ENCODE data around the gene CCL5. TPM values are rescaled to one million over a fixed set of nuclear protein-coding genes. Genes with fewer than 3 reads are reported as not detected.

CCL5 gene
- total RNA-seq, 2 experiments from 2014 or later, result 156 to 158 TPM

DNA sequence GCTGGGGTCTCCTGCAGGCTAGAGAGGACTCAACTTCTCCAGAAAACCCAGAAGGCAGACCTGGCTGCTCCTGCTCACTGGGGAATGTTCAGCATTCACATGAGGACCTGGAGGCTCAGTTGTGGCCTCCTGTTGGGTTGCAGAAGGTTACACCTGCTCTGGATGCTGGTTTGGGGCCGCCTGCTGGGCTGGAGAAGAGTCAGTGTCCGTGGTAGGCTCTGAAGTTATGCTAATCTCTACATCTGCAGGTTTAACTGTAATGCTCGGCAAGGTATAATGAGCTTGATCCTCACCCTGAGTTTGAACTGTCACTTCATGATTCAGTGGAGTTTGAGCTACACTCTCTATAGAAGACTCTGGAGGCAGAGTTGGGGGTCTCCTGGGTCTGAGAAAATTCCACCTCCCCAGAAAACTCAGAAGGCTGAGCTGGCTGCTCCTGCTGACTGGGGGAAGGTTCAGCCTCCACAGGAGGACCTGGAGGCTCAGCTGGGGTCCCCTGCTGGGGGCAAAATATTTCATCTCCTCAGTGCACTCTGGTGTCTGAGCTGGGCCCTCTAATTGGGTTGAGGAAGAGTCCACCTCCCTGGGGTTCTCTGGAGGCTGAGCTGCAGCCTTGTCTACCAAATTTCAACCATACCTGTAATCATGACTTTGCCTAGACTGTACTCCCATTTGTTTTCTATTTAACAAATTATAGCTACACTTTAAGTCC, 26.9 kb upstream of the CCL5 start:
- Mint-ChIP-seq H3K4me3 (no peak overlapping the region), H3K27ac (no peak overlapping the region), H3K27me3 (no peaks in the 10 kb centered on the region), H3K9me3 (no peaks in the 10 kb centered on the region), H3K36me3 (ENCODE audit: low read depth) (peaks cover 2% of the 10 kb centered on the region), H3K4me1 (ENCODE audit: low read depth) (peaks cover 18% of the 10 kb centered on the region)
- intact Hi-C loops (cut with micrococcal nuclease), result no loop called here
- ATAC-seq (no peak), DNase-seq (no peak)
- TF ChIP-seq, protein P1, sequence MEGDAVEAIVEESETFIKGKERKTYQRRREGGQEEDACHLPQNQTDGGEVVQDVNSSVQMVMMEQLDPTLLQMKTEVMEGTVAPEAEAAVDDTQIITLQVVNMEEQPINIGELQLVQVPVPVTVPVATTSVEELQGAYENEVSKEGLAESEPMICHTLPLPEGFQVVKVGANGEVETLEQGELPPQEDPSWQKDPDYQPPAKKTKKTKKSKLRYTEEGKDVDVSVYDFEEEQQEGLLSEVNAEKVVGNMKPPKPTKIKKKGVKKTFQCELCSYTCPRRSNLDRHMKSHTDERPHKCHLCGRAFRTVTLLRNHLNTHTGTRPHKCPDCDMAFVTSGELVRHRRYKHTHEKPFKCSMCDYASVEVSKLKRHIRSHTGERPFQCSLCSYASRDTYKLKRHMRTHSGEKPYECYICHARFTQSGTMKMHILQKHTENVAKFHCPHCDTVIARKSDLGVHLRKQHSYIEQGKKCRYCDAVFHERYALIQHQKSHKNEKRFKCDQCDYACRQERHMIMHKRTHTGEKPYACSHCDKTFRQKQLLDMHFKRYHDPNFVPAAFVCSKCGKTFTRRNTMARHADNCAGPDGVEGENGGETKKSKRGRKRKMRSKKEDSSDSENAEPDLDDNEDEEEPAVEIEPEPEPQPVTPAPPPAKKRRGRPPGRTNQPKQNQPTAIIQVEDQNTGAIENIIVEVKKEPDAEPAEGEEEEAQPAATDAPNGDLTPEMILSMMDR (IDR thresholded peaks at IDR 0.05), result no peak
- ChIA-PET POLR2A (interaction anchor here (1.0 kb wide), 1 partner anchor 10 kb away, joined by 3 read pairs; no protein-coding TSS in a partner anchor), CTCF (interaction anchor here (0.6 to 1.5 kb wide), 8 partner anchors 8 to 315 kb away, joined by 3 to 4 read pairs (median 3); no protein-coding TSS in a partner anchor)

DNA sequence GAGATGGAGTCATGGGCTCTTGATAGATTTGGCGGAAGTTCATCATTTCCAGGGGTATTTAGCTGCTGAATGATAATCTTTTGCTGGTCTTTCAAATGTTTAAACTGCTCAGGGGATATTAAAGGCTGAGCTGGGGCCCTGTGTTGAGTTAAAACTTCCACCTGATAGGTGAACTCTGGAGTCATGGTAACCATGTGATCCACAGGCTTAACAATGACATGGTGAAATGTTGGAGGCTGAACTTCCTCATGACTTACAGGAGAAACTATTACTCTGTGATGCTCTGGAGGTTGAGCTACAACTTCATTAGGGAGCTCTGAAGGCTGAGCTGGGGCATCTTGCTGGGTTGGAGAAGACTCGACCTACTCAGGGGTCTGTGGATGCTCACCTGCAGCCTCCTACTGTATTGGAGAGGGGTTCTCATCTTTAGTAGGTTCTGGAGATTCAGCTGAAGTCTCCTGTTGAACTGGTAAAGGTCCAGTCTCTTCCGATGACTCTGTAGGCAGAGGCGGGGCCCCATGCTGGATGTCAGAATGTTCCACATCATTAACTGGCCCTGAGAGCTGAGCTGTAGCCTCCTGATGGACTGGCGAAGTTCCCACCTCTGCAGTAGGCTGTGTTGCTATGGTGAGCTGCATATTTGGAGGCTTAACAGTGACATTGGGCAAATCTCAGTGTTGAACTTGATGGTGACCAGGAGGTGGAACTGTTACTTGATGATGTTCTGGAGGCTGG, 26.2 kb upstream of the CCL5 start:
- Mint-ChIP-seq H3K9me3 (no peaks in the 10 kb centered on the region), H3K36me3 (ENCODE audit: low read depth) (peaks cover 2% of the 10 kb centered on the region), H3K4me1 (ENCODE audit: low read depth) (peaks cover 21% of the 10 kb centered on the region), H3K4me3 (no peak overlapping the region), H3K27ac (no peak overlapping the region), H3K27me3 (no peaks in the 10 kb centered on the region)
- CTCF ChIA-PET, result interaction anchor here (0.8 to 1.5 kb wide), 5 partner anchors 9 to 59 kb away, joined by 3 to 4 read pairs (median 3); no protein-coding TSS in a partner anchor
- DNase-seq, result no peak
- intact Hi-C loops (cut with micrococcal nuclease), result no loop called here
- ATAC-seq, result no peak
- TF ChIP-seq, protein P1 (IDR thresholded peaks at IDR 0.05), result no peak
- POLR2A ChIA-PET, result interaction anchor here (1.0 kb wide), 1 partner anchor 11 kb away, joined by 3 read pairs; no protein-coding TSS in a partner anchor

DNA sequence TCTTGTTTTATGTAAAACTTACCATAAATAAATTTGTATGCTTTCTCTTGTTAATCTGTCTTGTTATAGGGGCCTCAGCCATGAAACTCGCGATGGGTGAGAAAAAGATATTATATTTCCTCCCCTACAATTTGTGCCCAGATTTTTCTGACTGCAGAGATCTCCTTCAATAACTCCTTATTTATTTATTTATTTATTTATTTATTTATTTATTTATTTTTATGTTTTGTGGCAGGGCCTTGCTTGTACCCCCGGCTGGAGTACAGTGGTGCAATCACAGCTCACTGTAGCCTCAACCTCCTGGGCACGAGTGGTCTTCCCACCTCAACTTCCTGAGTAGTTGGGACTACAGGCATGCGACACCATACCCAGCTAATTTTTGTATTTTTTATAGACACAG, 23.3 kb upstream of the CCL5 start:
- peak overlapping the region; percentile 47 for H3K27ac Mint-ChIP-seq
- H3K27me3 Mint-ChIP-seq, result no peaks in the 10 kb centered on the region
- peaks cover 44% of the 10 kb centered on the region for H3K4me1 Mint-ChIP-seq (ENCODE audit: low read depth)
- DNase-seq (no peak), ATAC-seq (no peak)
- H3K36me3 Mint-ChIP-seq (ENCODE audit: low read depth), result peaks cover 5% of the 10 kb centered on the region
- intact Hi-C loops (cut with micrococcal nuclease), result no loop called here
- no peak overlapping the region for H3K4me3 Mint-ChIP-seq
- H3K9me3 Mint-ChIP-seq, result no peaks in the 10 kb centered on the region
- ChIA-PET POLR2A (interaction anchor here (1.2 to 17.7 kb wide), 3 partner anchors 10 to 26 kb away, joined by 3 to 239 read pairs (median 4); partner anchors contain the start of gene CCL5), CTCF (interaction anchor here (1.1 kb wide), 1 partner anchor 66 kb away, joined by 3 read pairs; no protein-coding TSS in a partner anchor)
- TF ChIP-seq, protein P1 (IDR thresholded peaks at IDR 0.05), result no peak

DNA sequence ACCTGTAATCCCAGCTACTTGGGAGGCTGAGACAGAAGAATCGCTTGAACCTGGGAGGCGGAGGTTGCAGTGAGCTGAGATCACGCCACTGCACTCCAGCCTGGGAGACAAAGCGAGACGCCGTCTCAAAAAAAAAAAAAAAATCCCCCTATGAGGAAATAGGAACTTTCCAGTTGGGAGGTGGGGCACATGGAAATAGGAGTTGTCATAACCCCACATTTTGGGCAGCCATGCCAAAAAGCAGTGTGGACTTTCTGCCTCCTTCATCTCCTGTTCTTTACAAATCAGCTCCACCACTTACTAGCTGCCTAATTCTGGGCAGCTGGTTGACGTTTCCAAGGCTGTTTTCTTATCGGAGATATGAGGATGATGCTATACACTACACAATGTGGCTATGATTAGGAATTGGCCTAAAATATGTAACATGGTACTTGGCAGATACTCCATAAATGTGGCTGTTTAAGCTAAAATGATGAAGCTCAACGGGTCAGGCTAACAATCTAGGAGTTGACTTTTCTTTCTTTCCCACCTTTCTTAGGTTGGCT, 21.5 kb upstream of the CCL5 start:
- TF ChIP-seq, protein P1 (IDR thresholded peaks at IDR 0.05), result no peak
- H3K27me3 Mint-ChIP-seq, result no peaks in the 10 kb centered on the region
- H3K27ac Mint-ChIP-seq, result peak overlapping the region; percentile 83
- no peak overlapping the region for H3K4me3 Mint-ChIP-seq
- peaks cover 49% of the 10 kb centered on the region for H3K4me1 Mint-ChIP-seq (ENCODE audit: low read depth)
- ChIA-PET CTCF (interaction anchor here (0.7 to 2.2 kb wide), 6 partner anchors 11 to 74 kb away, joined by 3 to 6 read pairs (median 4); partner anchors contain the start of gene CCL5), POLR2A (interaction anchor here (1.0 to 17.7 kb wide), 2 partner anchors 24 to 29 kb away, joined by 4 to 239 read pairs; partner anchors contain the start of genes CCL5 and RDM1)
- DNase-seq (no peak), ATAC-seq (no peak)
- H3K9me3 Mint-ChIP-seq, result no peaks in the 10 kb centered on the region
- H3K36me3 Mint-ChIP-seq (ENCODE audit: low read depth), result peaks cover 5% of the 10 kb centered on the region
- intact Hi-C loops (cut with micrococcal nuclease), result no loop called here

Measured in activated CD8-positive, alpha-beta T cell treated with anti-CD3 and anti-CD28 coated beads for 36 hours (primary cell).